GM10266 (cell line): ENCODE measurements around the gene SHISA3.

Experiments used
- DNase-seq: peaks from one replicate; pipeline ENCODE4 v3.0.0; 2012; ENCODE audit errors: extremely low spot score
- CTCF ChIP-seq: IDR thresholded peaks from 2 replicates; pipeline ENCODE4 v1.5.1; 2012; ENCODE audit warnings: mild to moderate bottlenecking, low read depth; ENCODE audit not compliant: control insufficient read depth, insufficient read depth; ENCODE audit errors: missing control alignments

Gene SHISA3

GRCh38 chr4:42399393-42399792 lies 2.1 kb downstream of the SHISA3 start:
- DNase-seq, result no peak
- TF ChIP-seq CTCF, result no peak

- TF ChIP-seq CTCF, result peak; percentile 28
- DNase-seq, result no peak
Measured at GRCh38 chr4:42401171-42401570, 3.9 kb downstream of the SHISA3 start.

GRCh38 chr4:42404001-42404400 lies 6.7 kb downstream of the SHISA3 start:
- no peak for DNase-seq
- no peak for TF ChIP-seq CTCF

GRCh38 chr4:42410446-42410845 lies 13.2 kb downstream of the SHISA3 start:
- no peak for TF ChIP-seq CTCF
- DNase-seq, result no peak

- DNase-seq, result no peak
- no peak for TF ChIP-seq CTCF
Measured at GRCh38 chr4:42411803-42412202, 14.5 kb downstream of the SHISA3 start.

GRCh38 chr4:42412251-42412650 lies 15.0 kb downstream of the SHISA3 start:
- no peak for DNase-seq
- no peak for TF ChIP-seq CTCF

GRCh38 chr4:42415281-42415680 lies 18.0 kb downstream of the SHISA3 start:
- no peak for TF ChIP-seq CTCF
- no peak for DNase-seq
